ENCODE measurements around the gene MARVELD1.
A peak's percentile ranks its signal among the peaks of the same experiment; 100 is the strongest.

- TF ChIP-seq CTCF (IDR thresholded peaks at IDR 0.05): no peak
- TF ChIP-seq EP300 (IDR thresholded peaks at IDR 0.05; ENCODE audit: low read depth): no peak
- TF ChIP-seq POLR2AphosphoS5 (IDR thresholded peaks at IDR 0.05): peak; percentile 98 to 99 (median 99)
- peak; percentile 97 for TF ChIP-seq POLR2A (IDR thresholded peaks at IDR 0.05)
Measured at GRCh38 chr10:97736902-97737769, 23.6 kb downstream of the MARVELD1 start, which contains the start of gene ZFYVE27.
